WI38 (cell line): Measurements from ENCODE around the gene ZNF438.

Experiments
- H3K4me3 ChIP-seq: 2 replicates; pipeline ENCODE4 v1.5.1; 2011; ENCODE audit warnings: low read depth, mild to moderate bottlenecking, control low read depth, low read length
- CTCF ChIP-seq: IDR thresholded peaks from 2 replicates; pipeline ENCODE4 v1.5.1; 2012; ENCODE audit warnings: low read depth, mild to moderate bottlenecking, control low read depth, low read length

ZNF438 gene

GRCh38 chr10:30858499-30858898 is 173.2 kb downstream of the ZNF438 start:
- no peak overlapping the region for H3K4me3 ChIP-seq
- TF ChIP-seq CTCF = no peak

GRCh38 chr10:30857803-30858202 is 173.9 kb downstream of the ZNF438 start:
- TF ChIP-seq CTCF = no peak
- H3K4me3 ChIP-seq = no peak overlapping the region

- no peak for TF ChIP-seq CTCF
- no peak overlapping the region for H3K4me3 ChIP-seq
These were observed 176.5 kb downstream of the ZNF438 start for GRCh38 chr10:30855131-30855530.

DNA sequence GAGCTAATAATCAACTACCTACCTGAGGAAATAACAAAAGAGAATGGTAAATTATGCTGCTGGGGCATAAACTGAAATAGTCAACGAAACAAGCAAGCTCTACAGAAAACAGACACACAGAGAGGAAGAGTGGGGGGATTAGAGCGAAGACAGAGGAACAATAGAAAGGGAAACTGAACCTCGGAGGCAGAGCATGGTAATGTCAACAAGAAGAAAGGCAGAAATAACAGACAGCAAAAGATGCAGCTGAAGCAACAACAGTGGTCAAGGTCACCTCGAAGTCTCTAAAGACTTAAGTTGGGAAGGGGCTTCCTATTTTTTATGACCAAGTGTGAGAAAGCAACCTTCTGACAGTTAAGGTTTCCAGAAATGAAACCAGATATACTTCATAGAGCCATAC is 177.0 kb downstream of the ZNF438 start:
- H3K4me3 ChIP-seq = no peak overlapping the region
- no peak for TF ChIP-seq CTCF

GRCh38 chr10:30853066-30853465 is 178.6 kb downstream of the ZNF438 start:
- TF ChIP-seq CTCF = no peak
- H3K4me3 ChIP-seq = no peak overlapping the region

- H3K4me3 ChIP-seq = no peak overlapping the region
- no peak for TF ChIP-seq CTCF
These were observed 180.9 kb downstream of the ZNF438 start for GRCh38 chr10:30850776-30851175.

GRCh38 chr10:30849231-30850035 is 182.2 kb downstream of the ZNF438 start:
- no peak overlapping the region for H3K4me3 ChIP-seq
- TF ChIP-seq CTCF = no peak
